GM18861 (cell line): ENCODE data around the gene LIPE.
A peak's percentile ranks its signal among the peaks of the same experiment; 100 is the strongest.
"Not testable (repeated sequence)": the region's sequence is repeated elsewhere in the genome, so short reads cannot be mapped to it uniquely, and the experiment has no call there.

ENCODE experiments used
- ATAC-seq: cut with Tn5 transposase; IDR thresholded peaks from one replicate; pipeline ENCODE4 v1.9.1; 2021; ENCODE audit not compliant: unreplicated experiment

The LIPE gene

DNA sequence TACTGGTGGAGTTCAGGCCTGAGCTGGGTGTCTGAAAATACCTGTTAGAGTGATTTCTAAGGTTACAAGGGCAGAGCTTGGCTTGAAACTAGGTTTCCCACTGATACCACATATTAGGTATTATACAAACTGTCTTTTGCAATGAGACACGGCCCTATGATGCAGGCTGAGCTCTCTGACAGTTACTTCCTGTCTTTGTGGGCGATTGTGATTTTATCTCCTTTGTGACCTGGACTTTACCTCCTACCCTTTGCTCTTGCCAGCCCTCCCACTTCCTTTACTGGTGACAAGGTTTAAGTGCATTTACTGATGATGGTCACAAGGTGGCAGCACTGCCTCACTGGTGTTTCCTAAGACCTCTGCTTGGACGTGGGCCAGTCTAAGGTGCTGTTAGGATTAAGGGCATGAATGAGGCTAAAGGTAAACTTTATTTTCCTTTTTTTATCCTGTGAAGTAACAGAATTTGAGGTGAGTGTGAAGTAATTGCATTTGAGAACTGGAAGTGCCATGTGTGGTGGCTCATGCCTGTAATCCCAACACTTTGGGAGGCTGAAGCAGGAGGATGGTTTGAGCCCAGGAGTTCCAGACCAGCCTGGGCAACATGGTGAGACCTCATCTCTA, 23.2 kb upstream of the LIPE start:
- ATAC-seq = peak; percentile 89

GRCh38 chr19:42448306-42448705, 21.1 kb upstream of the LIPE start:
- ATAC-seq = not testable (repeated sequence)

- no peak for ATAC-seq
Measured at GRCh38 chr19:42445948-42446347, 18.8 kb upstream of the LIPE start.

GRCh38 chr19:42443944-42444398, 16.8 kb upstream of the LIPE start:
- ATAC-seq = no peak

GRCh38 chr19:42442833-42443232, 15.6 kb upstream of the LIPE start, which contains the start of gene CXCL17:
Gene CXCL17 (minus strand): TSS chr19:42442946. CDS start chr19:42442832, 114 bp downstream.
- ATAC-seq = no peak

GRCh38 chr19:42441049-42441445, 13.9 kb upstream of the LIPE start:
- ATAC-seq = no peak

GRCh38 chr19:42440357-42441048, 13.3 kb upstream of the LIPE start:
- no peak for ATAC-seq

- no peak for ATAC-seq
Measured at GRCh38 chr19:42436006-42436405, 8.8 kb upstream of the LIPE start.

GRCh38 chr19:42435316-42435715, 8.1 kb upstream of the LIPE start:
- no peak for ATAC-seq

GRCh38 chr19:42433503-42434260, 6.5 kb upstream of the LIPE start:
- ATAC-seq = no peak

DNA sequence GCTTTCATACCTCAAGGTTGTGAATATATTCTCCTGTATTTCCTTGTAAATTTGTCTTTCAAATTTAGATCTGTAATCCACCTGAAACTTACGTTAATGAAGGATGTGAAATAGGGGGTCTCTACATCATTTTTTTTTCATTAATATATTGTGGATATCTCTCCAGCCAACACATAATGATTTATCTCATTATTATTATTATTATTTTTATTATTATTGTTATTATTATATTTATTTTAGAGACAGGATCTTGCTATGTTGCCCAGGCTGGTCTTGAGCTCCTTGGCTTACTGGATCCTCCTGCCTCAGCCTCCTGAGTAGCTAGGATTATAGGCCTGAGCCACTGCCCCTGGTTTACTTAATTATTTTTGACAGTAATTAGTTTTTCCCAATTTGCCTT, 4.3 kb upstream of the LIPE start:
- ATAC-seq = no peak

DNA sequence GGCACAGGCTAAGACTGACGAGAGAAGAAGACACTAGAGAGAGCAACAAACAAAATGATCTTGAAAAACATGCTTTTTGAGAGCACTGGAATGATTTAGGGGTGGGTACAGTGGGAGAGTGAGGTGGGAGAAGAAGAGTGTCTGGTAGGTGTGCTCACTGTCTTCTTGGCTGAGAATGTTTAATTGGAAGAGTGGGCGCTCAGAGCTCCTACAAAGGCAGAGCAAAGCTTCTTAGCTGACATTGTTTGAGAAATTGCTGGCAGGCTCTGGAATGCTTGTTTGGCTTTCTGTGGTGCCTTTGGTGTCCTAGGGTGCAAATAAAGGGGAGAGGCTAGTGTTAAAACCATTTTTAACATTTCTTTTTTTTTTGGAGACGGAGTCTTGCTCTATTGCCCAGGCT, 1.5 kb upstream of the LIPE start:
- no peak for ATAC-seq

DNA sequence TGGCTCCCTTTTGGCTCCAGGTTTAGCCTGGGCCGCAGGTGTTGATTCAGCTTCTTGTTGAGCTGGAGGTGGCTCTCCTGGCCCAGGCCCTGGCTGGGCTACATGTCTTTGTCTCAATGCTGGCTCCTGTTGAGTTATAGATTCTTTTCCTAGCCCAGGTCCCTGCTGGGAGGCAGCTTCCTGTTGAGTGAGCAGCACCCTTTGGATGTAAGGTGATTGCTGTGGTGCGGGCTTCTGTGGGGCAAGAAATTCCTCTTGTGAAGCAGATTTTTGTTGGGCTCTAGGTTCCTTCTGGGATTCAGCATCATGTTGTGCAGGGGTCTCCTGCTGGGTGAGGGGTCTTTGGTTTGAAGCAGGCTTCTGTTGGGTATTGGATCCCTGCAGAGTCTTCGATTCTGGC, 545 bp downstream of the LIPE start:
- ATAC-seq = no peak

DNA sequence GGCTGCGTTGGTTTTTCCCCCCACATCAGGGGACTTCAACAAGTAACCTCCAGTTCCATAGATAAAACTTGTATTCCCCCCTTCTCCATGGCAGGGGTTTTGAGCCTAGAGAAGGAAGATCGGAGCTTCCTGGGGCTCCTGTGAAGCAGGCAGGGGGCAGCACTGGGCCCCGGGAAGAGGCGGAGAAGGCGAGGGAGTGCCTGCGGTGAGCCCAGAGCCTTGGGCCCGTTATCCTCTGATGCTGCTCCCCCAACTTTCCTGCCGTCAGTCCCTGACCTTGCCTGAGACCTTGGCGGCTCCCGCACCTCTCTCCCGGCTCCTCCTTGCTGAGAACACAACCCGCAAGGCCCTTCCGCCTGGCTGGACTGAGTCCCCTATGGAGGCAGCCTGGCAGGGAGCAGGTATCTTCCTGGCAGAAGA, 2.5 kb downstream of the LIPE start:
- ATAC-seq = no peak

- ATAC-seq = no peak
Measured at GRCh38 chr19:42424345-42424707, 2.9 kb downstream of the LIPE start.

DNA sequence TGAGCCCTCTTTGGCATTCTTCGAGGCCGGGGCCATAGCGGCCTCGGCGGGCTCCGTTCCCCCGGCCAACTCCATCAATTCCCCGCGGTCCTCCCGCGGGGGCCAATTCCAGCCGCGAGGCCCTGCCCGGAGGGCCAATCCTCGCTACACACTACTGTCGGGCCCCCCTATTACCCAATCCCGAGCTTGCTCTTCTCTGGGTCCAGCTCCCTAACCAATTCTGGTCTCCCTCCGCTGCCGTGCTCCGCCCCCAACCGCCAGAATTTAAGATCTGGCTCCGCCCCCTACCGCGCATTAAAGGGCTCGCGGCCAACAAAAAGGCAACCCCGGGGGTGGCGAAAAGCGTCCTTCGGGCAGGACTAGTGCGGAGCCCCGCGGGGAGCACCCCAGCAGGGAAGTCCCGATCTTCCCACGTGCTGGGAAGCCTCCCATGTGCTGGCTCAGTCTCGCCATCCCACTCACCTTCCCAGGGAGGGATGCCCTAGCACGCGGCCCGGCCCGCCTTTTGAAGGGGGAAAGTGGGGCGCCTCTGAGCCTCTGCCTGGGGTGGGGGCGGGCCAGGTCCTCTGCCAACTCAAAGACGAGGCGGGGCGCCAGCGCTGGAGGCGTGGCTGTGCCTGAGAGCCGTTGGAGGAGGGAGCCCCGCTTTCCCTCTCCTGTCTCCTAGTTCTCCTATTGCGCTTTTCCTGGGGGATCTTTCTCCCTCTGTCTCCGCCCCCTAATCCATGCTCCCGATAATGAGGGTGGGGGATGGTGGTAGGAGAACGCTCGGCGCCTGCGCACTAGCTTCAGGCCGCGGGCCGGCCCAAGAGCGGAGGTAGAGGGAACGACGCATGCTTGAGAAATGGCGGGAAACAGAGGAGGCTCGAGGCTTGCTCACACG, 3.5 kb downstream of the LIPE start:
- peak; percentile 76 for ATAC-seq

DNA sequence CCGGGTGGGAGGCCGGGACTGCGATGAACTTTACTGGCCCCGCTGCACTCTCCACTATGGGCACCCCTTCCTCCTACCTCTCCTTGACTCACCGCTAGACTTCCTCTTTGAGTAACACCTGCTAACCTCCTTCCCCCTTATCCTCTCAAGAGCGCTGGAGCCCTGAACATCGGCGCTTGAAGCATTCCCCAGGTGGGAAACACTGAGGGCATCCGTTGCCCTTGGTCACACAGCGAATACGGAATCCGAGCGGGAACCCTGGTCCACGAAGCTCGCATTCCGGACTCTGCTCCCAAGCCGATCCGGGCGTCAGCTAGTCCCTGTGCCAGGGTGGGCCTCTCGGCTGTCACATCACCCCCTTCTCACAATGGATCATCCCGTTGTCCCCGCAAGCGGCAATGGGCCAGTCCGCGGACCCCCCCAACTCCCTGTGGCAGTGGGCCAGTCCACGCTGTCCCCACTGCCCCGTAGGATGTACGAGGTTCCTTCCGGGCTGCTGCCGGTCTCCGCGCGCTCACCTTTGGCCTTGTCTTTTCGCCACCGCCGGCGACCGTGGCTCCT, 4.2 kb downstream of the LIPE start:
- peak; percentile 28 for ATAC-seq

DNA sequence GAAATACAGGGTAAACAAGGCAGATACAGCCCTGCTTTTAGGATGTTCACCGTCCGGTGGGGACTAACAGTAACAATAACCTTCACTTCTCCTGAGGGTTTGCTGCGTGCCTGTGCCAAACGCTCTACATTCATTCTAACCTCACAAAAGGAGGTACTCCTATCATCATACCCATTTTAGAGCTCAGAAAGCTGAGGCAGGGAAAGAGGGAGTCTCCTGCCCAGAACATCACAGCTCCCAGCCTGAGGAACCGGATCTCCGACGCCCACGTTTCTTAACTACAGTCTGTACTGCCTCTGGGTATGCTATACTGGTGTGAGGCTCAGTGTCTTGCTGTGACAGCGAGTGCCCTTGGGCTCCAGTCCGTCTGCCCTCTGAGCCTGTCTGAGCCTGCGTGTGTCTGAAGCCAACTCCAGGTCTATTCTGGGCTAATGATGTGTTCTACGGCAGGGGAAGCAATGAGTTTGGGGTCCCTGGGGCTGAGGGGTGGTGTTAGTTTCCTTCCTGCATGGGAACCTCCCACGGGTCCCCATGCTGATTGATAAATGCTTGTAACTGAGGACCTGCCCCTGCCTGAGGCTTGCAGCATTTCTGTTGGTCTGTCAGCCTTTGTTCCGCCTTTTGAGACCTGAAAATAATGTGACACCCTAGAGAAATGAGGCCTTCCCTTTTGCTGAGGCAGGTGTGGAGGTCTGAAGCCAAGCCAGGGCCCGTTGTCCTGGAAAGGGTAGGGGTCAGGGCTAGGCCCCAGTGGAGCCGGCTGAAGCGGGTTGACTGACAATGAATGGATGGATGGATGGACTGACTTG, 4.9 kb downstream of the LIPE start:
- ATAC-seq = no peak

- ATAC-seq = no peak
Measured at GRCh38 chr19:42421591-42422031, 5.6 kb downstream of the LIPE start.

DNA sequence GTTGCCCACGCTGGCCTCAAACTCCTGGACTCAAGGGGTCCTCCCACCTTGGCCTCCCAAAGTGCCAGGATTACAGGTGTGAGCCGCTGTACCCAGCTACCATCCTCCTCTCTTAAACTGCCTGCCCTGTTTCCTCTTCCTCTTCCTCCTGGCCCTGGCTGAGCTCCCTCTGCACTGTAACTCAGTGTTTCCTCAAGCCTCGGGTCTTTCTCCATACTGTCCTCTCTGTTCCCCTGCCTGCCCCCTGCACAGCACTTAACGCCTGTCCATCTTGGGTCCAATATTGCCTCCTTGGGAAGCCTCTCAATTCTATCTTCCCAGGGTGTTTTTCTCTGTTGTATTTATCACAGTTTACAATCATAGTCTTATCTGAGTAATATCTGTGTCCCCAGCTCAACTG, 6.1 kb downstream of the LIPE start:
- ATAC-seq = no peak
